MM.1S (cell line): ENCODE data around the gene FKBP8.

Source experiments
- EZH2 ChIP-seq: fragments of 300-600 bp; sonication (generic); optimal IDR thresholded peaks from 2 replicates; pipeline ENCODE3; 2017; ENCODE audit warnings: low read depth, mild to moderate bottlenecking, antibody characterized with exemption, low read length, mixed read lengths
- TF ChIP-seq, protein P1 (sequence below): fragments of 300-600 bp; sonication (generic); IDR thresholded peaks from 2 replicates; pipeline ENCODE4 v1.5.1; 2016; ENCODE audit warnings: antibody characterized with exemption, low read length, mixed read lengths

GRCh38 chr19:18494267-18494607 lies 49.1 kb downstream of the FKBP8 start:
- TF ChIP-seq, protein P1, sequence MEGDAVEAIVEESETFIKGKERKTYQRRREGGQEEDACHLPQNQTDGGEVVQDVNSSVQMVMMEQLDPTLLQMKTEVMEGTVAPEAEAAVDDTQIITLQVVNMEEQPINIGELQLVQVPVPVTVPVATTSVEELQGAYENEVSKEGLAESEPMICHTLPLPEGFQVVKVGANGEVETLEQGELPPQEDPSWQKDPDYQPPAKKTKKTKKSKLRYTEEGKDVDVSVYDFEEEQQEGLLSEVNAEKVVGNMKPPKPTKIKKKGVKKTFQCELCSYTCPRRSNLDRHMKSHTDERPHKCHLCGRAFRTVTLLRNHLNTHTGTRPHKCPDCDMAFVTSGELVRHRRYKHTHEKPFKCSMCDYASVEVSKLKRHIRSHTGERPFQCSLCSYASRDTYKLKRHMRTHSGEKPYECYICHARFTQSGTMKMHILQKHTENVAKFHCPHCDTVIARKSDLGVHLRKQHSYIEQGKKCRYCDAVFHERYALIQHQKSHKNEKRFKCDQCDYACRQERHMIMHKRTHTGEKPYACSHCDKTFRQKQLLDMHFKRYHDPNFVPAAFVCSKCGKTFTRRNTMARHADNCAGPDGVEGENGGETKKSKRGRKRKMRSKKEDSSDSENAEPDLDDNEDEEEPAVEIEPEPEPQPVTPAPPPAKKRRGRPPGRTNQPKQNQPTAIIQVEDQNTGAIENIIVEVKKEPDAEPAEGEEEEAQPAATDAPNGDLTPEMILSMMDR = no peak
- TF ChIP-seq EZH2 = no peak
